GM12801 (cell line): ENCODE results near the gene GPR15.

Experiments used
- TF ChIP-seq, protein P1 (sequence below): IDR thresholded peaks from one replicate; pipeline ENCODE4 v1.5.1; 2011; ENCODE audit warnings: control low read depth; ENCODE audit not compliant: insufficient read length; ENCODE audit errors: extremely low read depth

The GPR15 gene

DNA sequence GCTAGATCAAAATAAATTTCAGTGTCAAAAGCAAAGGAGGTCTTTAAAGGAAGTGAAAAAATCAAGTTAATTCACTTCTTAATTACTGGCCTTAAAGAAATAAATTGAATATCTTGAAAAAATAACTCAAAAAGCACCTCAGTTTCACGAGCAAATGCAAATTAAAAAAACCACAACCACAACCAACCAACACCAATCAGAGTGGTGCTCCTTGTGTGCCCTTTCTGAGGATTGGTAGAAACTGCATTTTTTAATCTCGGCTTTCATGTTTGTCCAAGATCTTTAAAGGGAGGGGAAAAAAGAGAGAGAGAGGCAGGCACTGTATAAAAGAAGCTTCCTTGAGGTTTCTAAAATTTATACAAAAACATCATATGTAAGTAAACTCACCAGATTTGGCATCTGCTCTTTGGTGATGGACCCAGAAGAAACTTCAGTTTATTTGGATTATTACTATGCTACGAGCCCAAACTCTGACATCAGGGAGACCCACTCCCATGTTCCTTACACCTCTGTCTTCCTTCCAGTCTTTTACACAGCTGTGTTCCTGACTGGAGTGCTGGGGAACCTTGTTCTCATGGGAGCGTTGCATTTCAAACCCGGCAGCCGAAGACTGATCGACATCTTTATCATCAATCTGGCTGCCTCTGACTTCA, at the start of gene GPR15:
GPR15 (plus strand) TSS at position 357 of the 653 bp plus-strand sequence; CDS start at position 413, 56 bp downstream.
- TF ChIP-seq, protein P1, sequence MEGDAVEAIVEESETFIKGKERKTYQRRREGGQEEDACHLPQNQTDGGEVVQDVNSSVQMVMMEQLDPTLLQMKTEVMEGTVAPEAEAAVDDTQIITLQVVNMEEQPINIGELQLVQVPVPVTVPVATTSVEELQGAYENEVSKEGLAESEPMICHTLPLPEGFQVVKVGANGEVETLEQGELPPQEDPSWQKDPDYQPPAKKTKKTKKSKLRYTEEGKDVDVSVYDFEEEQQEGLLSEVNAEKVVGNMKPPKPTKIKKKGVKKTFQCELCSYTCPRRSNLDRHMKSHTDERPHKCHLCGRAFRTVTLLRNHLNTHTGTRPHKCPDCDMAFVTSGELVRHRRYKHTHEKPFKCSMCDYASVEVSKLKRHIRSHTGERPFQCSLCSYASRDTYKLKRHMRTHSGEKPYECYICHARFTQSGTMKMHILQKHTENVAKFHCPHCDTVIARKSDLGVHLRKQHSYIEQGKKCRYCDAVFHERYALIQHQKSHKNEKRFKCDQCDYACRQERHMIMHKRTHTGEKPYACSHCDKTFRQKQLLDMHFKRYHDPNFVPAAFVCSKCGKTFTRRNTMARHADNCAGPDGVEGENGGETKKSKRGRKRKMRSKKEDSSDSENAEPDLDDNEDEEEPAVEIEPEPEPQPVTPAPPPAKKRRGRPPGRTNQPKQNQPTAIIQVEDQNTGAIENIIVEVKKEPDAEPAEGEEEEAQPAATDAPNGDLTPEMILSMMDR, result no peak

DNA sequence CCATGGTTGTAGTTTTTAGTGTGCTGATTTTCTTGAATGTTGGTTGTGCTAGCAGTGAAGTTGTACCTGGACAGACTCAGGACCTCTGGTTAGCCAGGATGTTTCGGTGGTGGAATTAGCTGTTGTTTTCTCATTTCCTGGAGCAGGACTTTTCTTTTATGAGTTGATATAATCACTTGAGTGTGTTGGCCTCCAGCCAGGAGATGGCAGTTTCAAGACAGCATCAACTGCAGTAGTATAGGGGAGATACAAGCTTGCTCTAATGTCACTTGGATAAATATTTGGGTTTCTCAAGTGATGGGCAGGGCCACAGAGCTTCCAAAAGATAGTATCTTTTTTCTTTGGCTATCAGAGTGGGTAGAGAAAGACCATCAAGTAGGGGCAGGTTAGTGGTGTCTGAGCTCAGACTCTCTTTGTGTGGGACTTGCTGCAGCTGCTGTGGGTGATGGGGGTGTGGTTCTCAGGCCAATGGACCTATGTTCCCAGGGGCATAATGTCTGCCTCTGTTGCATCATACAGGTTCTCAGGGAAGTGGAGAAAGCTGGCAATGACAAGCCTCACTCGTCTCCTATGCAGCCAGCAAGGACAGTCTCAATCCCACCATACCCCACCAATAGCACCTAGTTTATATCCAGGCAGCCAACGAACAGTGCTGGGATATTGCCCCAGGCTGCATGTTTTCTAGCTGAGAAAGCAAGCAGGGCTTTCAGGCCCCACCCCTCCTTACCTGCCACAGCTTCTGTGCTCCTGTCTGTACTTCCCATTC, 48.9 kb upstream of the GPR15 start:
- TF ChIP-seq, protein P1, result no peak

DNA sequence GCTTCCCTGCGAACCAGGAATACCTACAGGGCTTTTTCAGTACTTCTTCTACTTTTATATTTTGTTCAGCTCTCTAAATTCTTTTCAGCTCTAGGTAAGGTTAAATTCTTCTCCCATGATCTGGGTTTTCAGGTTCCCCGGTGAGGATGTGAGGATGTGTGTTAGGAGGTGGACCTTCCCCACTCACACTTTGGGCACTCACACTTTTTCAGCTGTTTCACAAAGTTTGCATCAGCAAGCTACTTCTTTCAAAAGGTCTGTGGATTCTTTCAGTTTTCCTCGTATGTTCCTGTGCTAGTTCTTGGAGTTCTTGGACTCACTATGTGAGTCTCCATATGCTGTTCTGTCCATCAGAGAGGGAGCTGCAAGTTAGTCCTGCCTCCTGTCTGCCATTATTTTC, 48.2 kb upstream of the GPR15 start:
- TF ChIP-seq, protein P1, result no peak

DNA sequence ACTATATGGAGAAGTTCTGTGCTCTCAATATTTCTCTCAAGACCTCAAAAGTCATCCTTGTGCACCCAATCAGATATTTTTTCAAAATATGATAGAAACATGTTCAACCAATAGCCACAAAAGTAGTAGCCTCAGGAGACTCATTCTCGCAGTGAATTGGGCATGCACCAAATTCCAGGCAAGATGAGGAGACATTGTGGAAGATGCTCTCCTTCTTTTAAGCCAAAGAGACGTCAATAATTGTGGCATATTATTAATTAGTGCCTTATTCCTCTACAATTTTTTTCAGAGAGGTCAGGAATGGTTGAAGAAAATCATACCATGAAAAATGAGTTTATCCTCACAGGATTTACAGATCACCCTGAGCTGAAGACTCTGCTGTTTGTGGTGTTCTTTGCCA, 34.4 kb upstream of the GPR15 start, which contains the start of gene OR5K2:
OR5K2 (plus strand) TSS at position 301 of the 400 bp plus-strand sequence; CDS start at position 301, 0 bp downstream.
- TF ChIP-seq, protein P1, result no peak

DNA sequence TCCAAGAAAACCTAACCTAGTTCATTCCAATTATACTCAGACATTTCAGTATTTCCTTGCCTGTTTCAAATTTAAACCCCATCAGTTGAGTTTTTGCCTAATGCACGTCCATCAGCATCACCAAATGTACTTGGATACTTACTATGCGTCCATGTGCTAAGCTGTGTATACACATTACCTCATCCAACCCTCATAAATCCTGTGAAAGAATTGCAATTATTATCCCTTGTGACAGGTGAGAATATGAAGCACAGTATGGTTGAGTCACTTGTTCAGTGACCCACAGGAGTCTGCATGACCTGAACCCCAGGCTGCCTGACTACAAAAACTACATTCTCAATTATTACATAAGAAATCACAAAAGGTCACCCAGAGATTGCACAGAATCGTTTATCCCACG, 31.8 kb upstream of the GPR15 start:
- TF ChIP-seq, protein P1, result no peak

DNA sequence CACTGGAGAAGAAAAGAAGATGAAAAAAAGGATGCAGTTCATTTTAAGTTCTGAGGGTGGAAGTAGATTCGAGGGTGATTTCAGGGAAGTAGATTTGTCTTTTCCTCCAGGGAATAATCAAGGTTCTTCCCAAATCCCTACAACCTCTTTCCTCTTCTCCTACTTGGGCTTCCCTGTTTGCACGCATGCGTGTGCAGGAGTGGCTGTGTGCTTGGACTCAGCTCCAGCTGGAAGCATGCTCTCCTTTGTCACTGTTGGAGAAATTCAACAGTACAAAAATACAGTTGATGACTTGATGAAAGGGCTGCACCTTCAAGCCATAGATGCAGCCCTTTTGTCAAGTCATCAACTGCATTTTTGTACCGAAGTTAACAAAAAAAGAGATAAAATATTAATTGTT, 30.5 kb upstream of the GPR15 start:
- TF ChIP-seq, protein P1, result no peak

DNA sequence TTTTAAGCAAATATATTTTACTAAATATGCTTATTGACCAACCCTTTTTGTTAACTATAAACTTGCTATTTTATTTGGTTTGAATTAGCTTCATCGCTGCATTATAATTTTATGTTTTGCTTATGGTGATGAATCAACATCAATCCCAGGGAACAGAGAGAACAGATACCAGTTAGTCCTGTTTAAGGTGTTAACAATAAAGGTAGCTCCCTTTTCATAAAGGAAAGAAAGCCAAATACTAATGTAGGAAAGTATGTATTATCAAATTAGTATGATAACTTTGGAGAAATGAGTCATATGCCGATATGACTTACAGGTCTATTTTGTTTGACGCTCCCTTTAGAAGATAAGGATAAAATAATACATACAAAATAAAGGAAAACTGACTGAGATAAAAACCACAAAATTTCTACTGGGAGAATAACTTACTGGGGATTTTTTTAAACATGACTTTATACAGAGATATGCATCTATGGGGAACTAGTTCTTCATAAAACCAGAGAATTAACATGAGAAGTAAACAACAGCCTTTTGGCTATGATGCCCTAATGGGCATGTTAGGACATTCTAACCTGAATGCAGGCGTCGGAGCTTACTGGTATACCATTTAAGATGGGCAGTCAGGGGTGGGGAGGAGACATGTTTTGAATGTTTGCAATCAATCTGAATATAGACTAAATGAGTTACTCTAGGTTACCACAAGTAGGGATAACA, 29.8 kb upstream of the GPR15 start:
- TF ChIP-seq, protein P1, result no peak
